DND-41 (cell line): Measurements from ENCODE around the gene CTAGE8.
"Not testable (repeated sequence)": the region's sequence is repeated elsewhere in the genome, so short reads cannot be mapped to it uniquely, and the experiment has no call there.

Source experiments
- ATAC-seq: fragments of 200-7000 bp; cut with Tn5 transposase; 3 replicates; pipeline ENCODE4 v1.9.1; 2021; ENCODE audit warnings: low read depth; ENCODE audit not compliant: insufficient read depth
- DNase-seq: peaks from one replicate; pipeline ENCODE4 v3.0.0-alpha.2; 2020
- H2AFZ ChIP-seq: 2 replicates; pipeline ENCODE4 v1.6.0; 2012; ENCODE audit warnings: low read depth, low read length
- H3K27ac ChIP-seq: 2 replicates; pipeline ENCODE4 v1.5.1; 2012; ENCODE audit warnings: low read length, inconsistent platforms
- H3K27me3 ChIP-seq: fragments of 200-600 bp; sonication (generic); 2 replicates; pipeline ENCODE4 v1.6.0; 2012; ENCODE audit warnings: low read length, mild to moderate bottlenecking, inconsistent platforms; ENCODE audit not compliant: insufficient read depth, poor library complexity
- H3K36me3 ChIP-seq: 2 replicates; pipeline ENCODE4 v1.5.1; 2012; ENCODE audit warnings: low read length, inconsistent platforms; ENCODE audit not compliant: insufficient read depth
- H3K4me1 ChIP-seq: 2 replicates; pipeline ENCODE4 v1.5.1; 2012; ENCODE audit warnings: mild to moderate bottlenecking, low read length; ENCODE audit not compliant: insufficient read depth
- H3K4me2 ChIP-seq: 2 replicates; pipeline ENCODE4 v1.6.0; 2012; ENCODE audit warnings: mild to moderate bottlenecking, moderate library complexity, low read length, inconsistent platforms; ENCODE audit not compliant: insufficient read depth
- H3K4me3 ChIP-seq, 2 experiments: fragments of 200-600 bp in 1 of 2; shearing (Covaris generic) in 1 of 2; 2 replicates each; pipeline ENCODE4 v1.5.1; 2012 to 2016; ENCODE audit warnings: inconsistent platforms in 2 of 2, low read length in 2 of 2, mild to moderate bottlenecking in 2 of 2, low read depth in 1 of 2, moderate library complexity in 1 of 2
- H3K79me2 ChIP-seq: 2 replicates; pipeline ENCODE4 v1.6.0; 2012; ENCODE audit warnings: low read length, inconsistent platforms; ENCODE audit not compliant: insufficient read depth
- H3K9ac ChIP-seq: 2 replicates; pipeline ENCODE4 v1.6.0; 2012; ENCODE audit warnings: low read depth, mild to moderate bottlenecking, inconsistent platforms, low read length, moderate library complexity
- H3K9me3 ChIP-seq: 2 replicates; pipeline ENCODE4 v1.5.1; 2012; ENCODE audit warnings: low read length, moderate library complexity, mild to moderate bottlenecking, inconsistent platforms; ENCODE audit not compliant: insufficient read depth, severe bottlenecking
- H4K20me1 ChIP-seq: 2 replicates; pipeline ENCODE4 v1.6.0; 2012; ENCODE audit warnings: low read length; ENCODE audit not compliant: insufficient read depth

The CTAGE8 gene

DNA sequence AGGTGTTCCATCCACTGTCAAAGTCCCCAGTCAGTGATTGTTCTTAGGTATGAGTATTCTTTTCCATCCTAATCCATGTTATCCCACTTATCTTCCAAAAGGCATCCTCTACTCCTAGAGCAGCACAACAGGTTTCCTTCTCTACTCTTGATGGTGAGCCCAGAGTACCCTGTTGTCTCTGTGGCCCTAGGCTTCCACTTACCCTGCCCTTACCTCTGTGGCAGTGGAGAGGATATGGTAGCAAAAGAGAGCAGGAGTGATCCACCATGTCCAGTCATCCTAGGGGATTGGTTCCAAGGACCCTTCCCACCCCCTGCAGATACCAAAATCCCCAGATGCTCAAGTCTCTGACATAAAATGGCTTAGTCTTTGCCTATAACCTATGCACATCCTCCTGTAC, 51.9 kb downstream of the CTAGE8 start:
- H3K27ac ChIP-seq, DNase-seq, H3K9ac ChIP-seq, H3K36me3 ChIP-seq, H3K4me3 ChIP-seq, H3K9me3 ChIP-seq, H2AFZ ChIP-seq, H3K4me2 ChIP-seq, H3K4me1 ChIP-seq, H4K20me1 ChIP-seq, H3K79me2 ChIP-seq, H3K27me3 ChIP-seq, ATAC-seq: not testable (repeated sequence)
